GM23338 (cell line): ENCODE measurements around the gene PLPPR3. TPM values are rescaled to one million over a fixed set of nuclear protein-coding genes. Genes with fewer than 3 reads are reported as not detected.

Experiments used
- ATAC-seq: fragments of 200-7000 bp; cut with Tn5 transposase; 3 replicates; pipeline ENCODE4 v1.9.1; 2020
- DNase-seq: peaks from one replicate; pipeline ENCODE4 v3.0.0-alpha.2; 2015; ENCODE audit warnings: low spot score
- H2AFZ ChIP-seq: fragments of 200-600 bp; sonication (generic); 2 replicates; pipeline ENCODE4 v1.8.0; 2016; ENCODE audit warnings: antibody characterized with exemption, mild to moderate bottlenecking, moderate library complexity
- H3F3A ChIP-seq: fragments of 200-600 bp; sonication (generic); replicated peaks from 2 replicates; pipeline ENCODE4 v1.8.0; 2017; ENCODE audit warnings: antibody characterized with exemption, mixed run types, low read depth
- H3K27ac ChIP-seq: fragments of 200-600 bp; sonication (generic); 2 replicates; pipeline ENCODE4 v1.6.1; 2016; ENCODE audit warnings: low read depth
- H3K27me3 ChIP-seq: fragments of 200-600 bp; sonication (generic); 2 replicates; pipeline ENCODE4 v1.8.0; 2016; ENCODE audit warnings: mild to moderate bottlenecking, mixed run types, moderate library complexity; ENCODE audit not compliant: insufficient read depth
- H3K36me3 ChIP-seq: fragments of 200-600 bp; sonication (generic); 2 replicates; pipeline ENCODE4 v1.8.0; 2016; ENCODE audit warnings: mild to moderate bottlenecking; ENCODE audit not compliant: insufficient read depth
- H3K4me1 ChIP-seq: fragments of 200-600 bp; sonication (generic); 2 replicates; pipeline ENCODE4 v1.8.0; 2016; ENCODE audit warnings: mild to moderate bottlenecking, moderate library complexity; ENCODE audit not compliant: insufficient read depth
- H3K4me2 ChIP-seq: fragments of 200-600 bp; sonication (generic); 2 replicates; pipeline ENCODE4 v1.7.1; 2017; ENCODE audit warnings: mixed run types
- H3K4me3 ChIP-seq: fragments of 200-600 bp; sonication (generic); 2 replicates; pipeline ENCODE4 v1.6.1; 2016; ENCODE audit warnings: mixed run types
- H3K79me2 ChIP-seq: fragments of 200-600 bp; sonication (generic); replicated peaks from 2 replicates; pipeline ENCODE4 v1.8.0; 2017; ENCODE audit warnings: mild to moderate bottlenecking; ENCODE audit not compliant: insufficient read depth
- H3K9me2 ChIP-seq: fragments of 200-600 bp; sonication (generic); 2 replicates; pipeline ENCODE4 v1.8.0; 2017; ENCODE audit not compliant: insufficient read depth
- H4K20me1 ChIP-seq: fragments of 200-600 bp; sonication (generic); replicated peaks from 2 replicates; pipeline ENCODE4 v1.8.0; 2017; ENCODE audit warnings: mild to moderate bottlenecking; ENCODE audit not compliant: insufficient read depth
- H3K27ac Mint-ChIP-seq: 2 replicates; pipeline ENCODE4 v1.8.0; 2020; ENCODE audit warnings: inconsistent platforms, mild to moderate bottlenecking, moderate library complexity, mixed read lengths
- H3K27me3 Mint-ChIP-seq: 3 replicates; pipeline ENCODE4 v1.8.0; 2022; ENCODE audit warnings: low read depth, mild to moderate bottlenecking, moderate library complexity, mixed read lengths, inconsistent platforms; ENCODE audit not compliant: insufficient read depth, poor library complexity
- H3K36me3 Mint-ChIP-seq: 3 replicates; pipeline ENCODE4 v1.8.0; 2021; ENCODE audit warnings: low read depth, mild to moderate bottlenecking, inconsistent platforms, moderate library complexity, mixed read lengths
- H3K4me1 Mint-ChIP-seq: 3 replicates; pipeline ENCODE4 v1.8.0; 2020; ENCODE audit warnings: mild to moderate bottlenecking, inconsistent platforms, mixed read lengths
- H3K4me3 Mint-ChIP-seq: 3 replicates; pipeline ENCODE4 v1.8.0; 2021; ENCODE audit warnings: moderate library complexity, mild to moderate bottlenecking, inconsistent platforms, mixed read lengths
- H3K9me3 Mint-ChIP-seq: 3 replicates; pipeline ENCODE4 v1.8.0; 2020; ENCODE audit warnings: moderate library complexity, mild to moderate bottlenecking, inconsistent platforms, mixed read lengths
- CREB1 ChIP-seq: fragments of 250-450 bp; sonication (Bioruptor Pico); IDR thresholded peaks from 2 replicates; pipeline ENCODE4 v1.5.0; 2020; ENCODE audit warnings: low read depth, mild to moderate bottlenecking, moderate library complexity
- CTCF ChIP-seq, 2 experiments: fragments of 200-600 bp in 1 of 2; sonication (generic) in 1 of 2; conservative IDR thresholded peaks; 2 replicates each; pipeline versions ENCODE4 v1.5.1 to v1.6.1; 2016 to 2017; ENCODE audit warnings: antibody characterized with exemption in 2 of 2, low read depth in 2 of 2, mild to moderate bottlenecking in 2 of 2, moderate library complexity in 1 of 2
- EZH2 ChIP-seq: fragments of 200-600 bp; sonication (generic); IDR thresholded peaks from one replicate; pipeline ENCODE4 v1.8.0; 2017; ENCODE audit warnings: antibody characterized with exemption, mild to moderate bottlenecking, low read depth; ENCODE audit not compliant: unreplicated experiment
- EZH2phosphoT487 ChIP-seq: fragments of 200-600 bp; sonication (generic); IDR thresholded peaks from one replicate; pipeline ENCODE4 v1.8.1; 2018; ENCODE audit warnings: antibody characterized with exemption; ENCODE audit not compliant: unreplicated experiment
- JUNB ChIP-seq: IDR thresholded peaks from one replicate; pipeline ENCODE4 v1.6.1; 2016; ENCODE audit warnings: antibody characterized with exemption; ENCODE audit not compliant: unreplicated experiment
- NANOG ChIP-seq: IDR thresholded peaks from 2 replicates; pipeline ENCODE4 v1.6.1; 2016; ENCODE audit warnings: antibody characterized with exemption, borderline replicate concordance
- POLR2AphosphoS5 ChIP-seq: IDR thresholded peaks from 2 replicates; pipeline ENCODE4 v1.6.1; 2016; ENCODE audit warnings: antibody characterized with exemption, low read depth
- REST ChIP-seq: IDR thresholded peaks from one replicate; pipeline ENCODE4 v1.6.1; 2018; ENCODE audit warnings: antibody characterized with exemption; ENCODE audit not compliant: unreplicated experiment
- STAT1 ChIP-seq: IDR thresholded peaks from one replicate; pipeline ENCODE4 v1.6.1; 2016; ENCODE audit warnings: antibody characterized with exemption; ENCODE audit not compliant: unreplicated experiment
- ZNF114 ChIP-seq: fragments of 250-450 bp; sonication (Bioruptor Pico); IDR thresholded peaks from 2 replicates; pipeline ENCODE4 v1.5.0; 2020; ENCODE audit warnings: mild to moderate bottlenecking, moderate library complexity
- ZNF331 ChIP-seq: fragments of 250-450 bp; sonication (Bioruptor Pico); IDR thresholded peaks from 2 replicates; pipeline ENCODE4 v1.5.0; 2020; ENCODE audit warnings: low read depth, mild to moderate bottlenecking, moderate library complexity
- polyA plus RNA-seq: library from polyadenylated mRNA; unstranded; fragments of >200 nt; fragmentation: Nextera tagmentation; extraction: Ambion mirVana; gene quantifications from 2 replicates; pipeline ENCODE4 v1.2.1, GENCODE V29; 2016
- total RNA-seq: library from RNA; depleted of rRNA; stranded (reverse); fragments of >200 nt; shearing (Covaris generic); gene quantifications from 2 replicates; pipeline ENCODE4 v1.2.3, GENCODE V29; 2014
- TF ChIP-seq, protein P1 (sequence below): IDR thresholded peaks from 2 replicates; pipeline ENCODE4 v1.6.1; 2016; ENCODE audit warnings: antibody characterized with exemption
- TF ChIP-seq, protein P2 (sequence below): fragments of 250-450 bp; sonication (Bioruptor Pico); IDR thresholded peaks from 2 replicates; pipeline ENCODE4 v1.5.0; 2020; ENCODE audit warnings: mild to moderate bottlenecking, moderate library complexity

The PLPPR3 gene
- total and polyA plus RNA-seq, 2 experiments from 2014 or later: 14.8 to 81.1 TPM

DNA sequence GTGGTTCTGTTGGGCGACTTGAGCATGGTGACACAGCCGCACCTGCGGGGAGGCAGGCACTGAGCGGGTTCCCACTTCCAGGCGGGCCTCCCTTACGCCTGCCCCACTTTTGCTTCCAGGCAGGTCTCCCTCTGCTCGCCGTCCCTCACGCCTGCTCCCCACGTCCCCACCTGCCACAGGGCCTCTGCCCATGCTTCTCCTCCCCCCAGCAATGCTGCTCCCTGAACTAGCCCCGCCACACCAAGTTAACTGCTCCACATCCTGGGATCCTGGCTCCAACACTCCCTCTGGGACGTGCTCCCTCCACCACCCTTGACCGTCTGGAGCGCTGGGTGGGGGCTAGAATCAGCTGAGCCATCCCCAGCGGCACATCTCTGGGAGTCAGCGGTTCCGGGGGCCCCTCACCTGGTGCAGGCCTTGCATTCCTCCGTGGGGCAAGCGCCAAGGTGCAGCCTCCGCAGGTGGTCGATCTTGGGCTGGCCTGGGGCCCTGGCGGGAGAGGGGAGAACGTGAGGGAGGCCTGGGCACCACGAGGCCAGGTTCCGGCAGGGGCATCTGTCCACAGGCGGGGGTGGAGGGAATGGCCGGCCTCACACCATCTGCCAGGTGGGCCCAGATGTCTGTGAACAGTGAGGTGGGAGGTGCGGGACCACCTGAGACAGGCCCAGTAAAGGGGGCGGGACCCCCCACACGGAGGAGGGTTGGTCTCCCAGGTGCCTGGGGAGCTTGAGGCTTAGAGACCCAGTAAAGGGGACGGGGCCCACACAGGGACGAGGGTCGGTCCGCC, 46.9 kb upstream of the PLPPR3 start:
- peaks cover 39% of the 10 kb centered on the region for H3K36me3 Mint-ChIP-seq
- Histone ChIP-seq H3K36me3 (no peaks in the 10 kb centered on the region), H3K4me1 (no peaks in the 10 kb centered on the region), H3F3A (peaks cover 28% of the 10 kb centered on the region), H3K27me3 (no peaks in the 10 kb centered on the region), H2AFZ (no peak overlapping the region), H3K9me2 (no peaks in the 10 kb centered on the region), H3K4me2 (no peak overlapping the region), H4K20me1 (peaks cover 9% of the 10 kb centered on the region; the same call in 1 of the 2 replicates), H3K79me2 (no peaks in the 10 kb centered on the region), H3K27ac (no peak overlapping the region), H3K4me3 (no peak overlapping the region)
- peaks cover 31% of the 10 kb centered on the region for H3K27me3 Mint-ChIP-seq
- DNase-seq (no peak), ATAC-seq (no peak)
- peaks cover 5% of the 10 kb centered on the region for H3K4me1 Mint-ChIP-seq
- TF ChIP-seq ZNF331 (CRISPR knock-in tag): no peak
- TF ChIP-seq, protein P1, sequence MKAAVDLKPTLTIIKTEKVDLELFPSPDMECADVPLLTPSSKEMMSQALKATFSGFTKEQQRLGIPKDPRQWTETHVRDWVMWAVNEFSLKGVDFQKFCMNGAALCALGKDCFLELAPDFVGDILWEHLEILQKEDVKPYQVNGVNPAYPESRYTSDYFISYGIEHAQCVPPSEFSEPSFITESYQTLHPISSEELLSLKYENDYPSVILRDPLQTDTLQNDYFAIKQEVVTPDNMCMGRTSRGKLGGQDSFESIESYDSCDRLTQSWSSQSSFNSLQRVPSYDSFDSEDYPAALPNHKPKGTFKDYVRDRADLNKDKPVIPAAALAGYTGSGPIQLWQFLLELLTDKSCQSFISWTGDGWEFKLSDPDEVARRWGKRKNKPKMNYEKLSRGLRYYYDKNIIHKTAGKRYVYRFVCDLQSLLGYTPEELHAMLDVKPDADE: no peak
- TF ChIP-seq NANOG: no peak
- TF ChIP-seq STAT1: no peak
- TF ChIP-seq, protein P2, sequence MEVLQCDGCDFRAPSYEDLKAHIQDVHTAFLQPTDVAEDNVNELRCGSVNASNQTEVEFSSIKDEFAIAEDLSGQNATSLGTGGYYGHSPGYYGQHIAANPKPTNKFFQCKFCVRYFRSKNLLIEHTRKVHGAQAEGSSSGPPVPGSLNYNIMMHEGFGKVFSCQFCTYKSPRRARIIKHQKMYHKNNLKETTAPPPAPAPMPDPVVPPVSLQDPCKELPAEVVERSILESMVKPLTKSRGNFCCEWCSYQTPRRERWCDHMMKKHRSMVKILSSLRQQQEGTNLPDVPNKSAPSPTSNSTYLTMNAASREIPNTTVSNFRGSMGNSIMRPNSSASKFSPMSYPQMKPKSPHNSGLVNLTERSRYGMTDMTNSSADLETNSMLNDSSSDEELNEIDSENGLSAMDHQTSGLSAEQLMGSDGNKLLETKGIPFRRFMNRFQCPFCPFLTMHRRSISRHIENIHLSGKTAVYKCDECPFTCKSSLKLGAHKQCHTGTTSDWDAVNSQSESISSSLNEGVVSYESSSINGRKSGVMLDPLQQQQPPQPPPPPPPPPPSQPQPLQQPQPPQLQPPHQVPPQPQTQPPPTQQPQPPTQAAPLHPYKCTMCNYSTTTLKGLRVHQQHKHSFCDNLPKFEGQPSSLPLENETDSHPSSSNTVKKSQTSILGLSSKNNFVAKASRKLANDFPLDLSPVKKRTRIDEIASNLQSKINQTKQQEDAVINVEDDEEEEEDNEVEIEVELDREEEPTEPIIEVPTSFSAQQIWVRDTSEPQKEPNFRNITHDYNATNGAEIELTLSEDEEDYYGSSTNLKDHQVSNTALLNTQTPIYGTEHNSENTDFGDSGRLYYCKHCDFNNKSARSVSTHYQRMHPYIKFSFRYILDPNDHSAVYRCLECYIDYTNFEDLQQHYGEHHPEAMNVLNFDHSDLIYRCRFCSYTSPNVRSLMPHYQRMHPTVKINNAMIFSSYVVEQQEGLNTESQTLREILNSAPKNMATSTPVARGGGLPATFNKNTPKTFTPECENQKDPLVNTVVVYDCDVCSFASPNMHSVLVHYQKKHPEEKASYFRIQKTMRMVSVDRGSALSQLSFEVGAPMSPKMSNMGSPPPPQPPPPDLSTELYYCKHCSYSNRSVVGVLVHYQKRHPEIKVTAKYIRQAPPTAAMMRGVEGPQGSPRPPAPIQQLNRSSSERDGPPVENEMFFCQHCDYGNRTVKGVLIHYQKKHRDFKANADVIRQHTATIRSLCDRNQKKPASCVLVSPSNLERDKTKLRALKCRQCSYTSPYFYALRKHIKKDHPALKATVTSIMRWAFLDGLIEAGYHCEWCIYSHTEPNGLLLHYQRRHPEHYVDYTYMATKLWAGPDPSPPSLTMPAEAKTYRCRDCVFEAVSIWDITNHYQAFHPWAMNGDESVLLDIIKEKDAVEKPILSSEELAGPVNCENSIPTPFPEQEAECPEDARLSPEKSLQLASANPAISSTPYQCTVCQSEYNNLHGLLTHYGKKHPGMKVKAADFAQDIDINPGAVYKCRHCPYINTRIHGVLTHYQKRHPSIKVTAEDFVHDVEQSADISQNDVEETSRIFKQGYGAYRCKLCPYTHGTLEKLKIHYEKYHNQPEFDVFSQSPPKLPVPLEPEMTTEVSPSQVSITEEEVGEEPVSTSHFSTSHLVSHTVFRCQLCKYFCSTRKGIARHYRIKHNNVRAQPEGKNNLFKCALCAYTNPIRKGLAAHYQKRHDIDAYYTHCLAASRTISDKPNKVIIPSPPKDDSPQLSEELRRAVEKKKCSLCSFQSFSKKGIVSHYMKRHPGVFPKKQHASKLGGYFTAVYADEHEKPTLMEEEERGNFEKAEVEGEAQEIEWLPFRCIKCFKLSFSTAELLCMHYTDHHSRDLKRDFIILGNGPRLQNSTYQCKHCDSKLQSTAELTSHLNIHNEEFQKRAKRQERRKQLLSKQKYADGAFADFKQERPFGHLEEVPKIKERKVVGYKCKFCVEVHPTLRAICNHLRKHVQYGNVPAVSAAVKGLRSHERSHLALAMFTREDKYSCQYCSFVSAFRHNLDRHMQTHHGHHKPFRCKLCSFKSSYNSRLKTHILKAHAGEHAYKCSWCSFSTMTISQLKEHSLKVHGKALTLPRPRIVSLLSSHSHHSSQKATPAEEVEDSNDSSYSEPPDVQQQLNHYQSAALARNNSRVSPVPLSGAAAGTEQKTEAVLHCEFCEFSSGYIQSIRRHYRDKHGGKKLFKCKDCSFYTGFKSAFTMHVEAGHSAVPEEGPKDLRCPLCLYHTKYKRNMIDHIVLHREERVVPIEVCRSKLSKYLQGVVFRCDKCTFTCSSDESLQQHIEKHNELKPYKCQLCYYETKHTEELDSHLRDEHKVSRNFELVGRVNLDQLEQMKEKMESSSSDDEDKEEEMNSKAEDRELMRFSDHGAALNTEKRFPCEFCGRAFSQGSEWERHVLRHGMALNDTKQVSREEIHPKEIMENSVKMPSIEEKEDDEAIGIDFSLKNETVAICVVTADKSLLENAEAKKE (CRISPR knock-in tag): no peak
- no peak for TF ChIP-seq REST
- TF ChIP-seq EZH2: no peak
- TF ChIP-seq CREB1: no peak
- TF ChIP-seq EZH2phosphoT487: no peak
- TF ChIP-seq ZNF114 (CRISPR knock-in tag): no peak
- no peak for TF ChIP-seq POLR2AphosphoS5
- no peak for TF ChIP-seq JUNB
- no peak for TF ChIP-seq CTCF (conservative IDR thresholded peaks at IDR 0.05; ENCODE audit: low read depth in 2 of 2)
- peaks cover 11% of the 10 kb centered on the region for H3K9me3 Mint-ChIP-seq
- H3K4me3 Mint-ChIP-seq: no peak overlapping the region
- H3K27ac Mint-ChIP-seq: no peak overlapping the region
